ENCODE results near the gene UBE4A. TPM values are rescaled to one million over a fixed set of nuclear protein-coding genes. Genes with fewer than 3 reads are reported as not detected.

UBE4A gene
- total and polyA plus RNA-seq, 9 of the 15 experiments (the other 6 are each of a cell fraction or from before 2014, with no cell fraction given) = 13.5 to 45.2 (median 26.8) TPM

GRCh38 chr11:118373871-118374270, 14.5 kb downstream of the UBE4A start (continued):
- no peak for TF ChIP-seq SAP30 (IDR thresholded peaks at IDR 0.05; ENCODE audit: borderline replicate concordance, insufficient read depth, low read depth, low read length, poor library complexity, severe bottlenecking)
- TF ChIP-seq ZBTB26 (CRISPR knock-in tag; IDR thresholded peaks at IDR 0.05) = no peak
- TF ChIP-seq ZNF311 (CRISPR knock-in tag; IDR thresholded peaks at IDR 0.05) = no peak
- no peak for TF ChIP-seq CTBP1 (IDR thresholded peaks at IDR 0.05; ENCODE audit: borderline replicate concordance)
- TF ChIP-seq CEBPG (CRISPR knock-in tag; IDR thresholded peaks at IDR 0.05) = peak; percentile 34; the same call in 1 of the 2 replicates
- peak; percentile 74 to 75 for TF ChIP-seq CEBPG (tag; conservative IDR thresholded peaks at IDR 0.05 in 1 of 2, IDR thresholded peaks at IDR 0.05 in 1 of 2)
- TF ChIP-seq POLR3A (IDR thresholded peaks at IDR 0.05; ENCODE audit: borderline replicate concordance, extremely low read depth, insufficient read depth, insufficient read length) = no peak
- TF ChIP-seq PURB (CRISPR knock-in tag; IDR thresholded peaks at IDR 0.05; ENCODE audit: low read depth) = no peak
- TF ChIP-seq GTF2A2 (tag; IDR thresholded peaks at IDR 0.05) = no peak

- no TSS peak for BruUV-seq (replicated peaks)
- no peaks in the 10 kb centered on the region for H3K9me1 ChIP-seq (ENCODE audit: control insufficient read depth, insufficient read depth, low read length)
- ChIA-PET POLR2A (interaction anchor here (0.7 to 2.5 kb wide), 2 partner anchors 12 to 47 kb away, joined by 4 to 16 read pairs; no protein-coding TSS in a partner anchor), CTCF (ENCODE audit: low intra/inter-chr PET ratio) (no interaction called here)
- intact Hi-C loops (cut with micrococcal nuclease) = no loop called here
- no peak overlapping the region for H3K4me3 ChIP-seq
- TF ChIP-seq ZNF586 (CRISPR knock-in tag; conservative IDR thresholded peaks at IDR 0.05) = no peak
- no peak for TF ChIP-seq ZNF449 (CRISPR knock-in tag; IDR thresholded peaks at IDR 0.05)
- no peak for TF ChIP-seq CHCHD3 (CRISPR knock-in tag; IDR thresholded peaks at IDR 0.05)
- no peak for TF ChIP-seq EGR1 (conservative IDR thresholded peaks at IDR 0.05)
- H3K4me2 ChIP-seq (ENCODE audit: insufficient read depth, low read length) = no peak overlapping the region
- H4K20me1 ChIP-seq (replicated peaks; ENCODE audit: control insufficient read depth, insufficient read depth, low read length) = no peaks in the 10 kb centered on the region
- in situ Hi-C loops (cut with MboI) = no loop called here
- no peaks in the 10 kb centered on the region for H3K9me3 ChIP-seq (replicated peaks; ENCODE audit: control insufficient read depth, insufficient read depth, low read depth, low read length)
- DNase-seq (ENCODE audit: extremely low read depth in 1 of 4, low spot score in 3 of 4) = no peak
- no peak overlapping the region for H3K9ac ChIP-seq (ENCODE audit: insufficient read depth in 1 of 2, low read depth in 2 of 2, low read length in 2 of 2)
- no peak overlapping the region for H3K27ac ChIP-seq (ENCODE audit: extremely low read depth, low read depth, low read length)
- 78% methylated on average over 3 of the region's 3 CpGs for WGBS (ENCODE audit: insufficient coverage, low coverage, missing lambda C conversion rate)
- H3K36me3 ChIP-seq (ENCODE audit: control insufficient read depth, insufficient read depth, low read length) = peaks cover 85% of the 10 kb centered on the region
- no peak for ATAC-seq
- H3K79me2 ChIP-seq (ENCODE audit: control insufficient read depth, insufficient read depth, low read length) = no peaks in the 10 kb centered on the region
- no peak for FAIRE-seq
- H3K4me1 ChIP-seq (replicated peaks in 1 of 2; ENCODE audit: control insufficient read depth in 2 of 2, insufficient read depth in 2 of 2, low read length in 2 of 2) = peaks cover 0 to 6% of the 10 kb centered on the region in 2 experiments; a peak in 2 of 5 replicates
- H2AFZ ChIP-seq (ENCODE audit: low read depth, low read length) = no peak overlapping the region
- H3K27me3 ChIP-seq (ENCODE audit: control insufficient read depth in 2 of 2, insufficient read depth in 2 of 2, low read length in 2 of 2) = no peaks in the 10 kb centered on the region
Observed at GRCh38 chr11:118374729-118375128, 15.3 kb downstream of the UBE4A start.

All from K562 (cell line).